GM21528 (cell line): ENCODE data around the gene HFM1.

ENCODE experiments used
- ATAC-seq: cut with Tn5 transposase; IDR thresholded peaks from one replicate; pipeline ENCODE4 v1.9.1; 2021; ENCODE audit warnings: mild to moderate bottlenecking, moderate library complexity; ENCODE audit not compliant: unreplicated experiment, low FRiP score

Gene HFM1

DNA sequence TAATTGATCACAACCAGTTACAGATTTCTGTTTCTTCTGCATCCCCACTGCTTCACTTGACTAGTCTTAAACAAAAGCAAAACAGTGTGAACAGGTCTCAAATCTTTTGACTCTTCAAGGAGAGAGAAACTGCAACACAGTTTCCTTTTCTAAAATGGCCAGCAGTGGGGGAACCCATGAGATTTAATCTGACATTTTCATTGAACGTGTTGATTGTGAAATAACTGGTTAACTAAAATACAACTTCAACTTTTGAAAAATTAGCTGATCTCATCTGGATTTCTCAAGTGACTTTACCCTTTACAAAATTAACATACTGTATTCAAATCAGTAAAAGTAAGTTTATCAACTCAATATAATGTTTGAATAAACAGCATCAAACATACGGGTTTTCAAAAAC is 143.0 kb downstream of the HFM1 start:
- no peak for ATAC-seq

DNA sequence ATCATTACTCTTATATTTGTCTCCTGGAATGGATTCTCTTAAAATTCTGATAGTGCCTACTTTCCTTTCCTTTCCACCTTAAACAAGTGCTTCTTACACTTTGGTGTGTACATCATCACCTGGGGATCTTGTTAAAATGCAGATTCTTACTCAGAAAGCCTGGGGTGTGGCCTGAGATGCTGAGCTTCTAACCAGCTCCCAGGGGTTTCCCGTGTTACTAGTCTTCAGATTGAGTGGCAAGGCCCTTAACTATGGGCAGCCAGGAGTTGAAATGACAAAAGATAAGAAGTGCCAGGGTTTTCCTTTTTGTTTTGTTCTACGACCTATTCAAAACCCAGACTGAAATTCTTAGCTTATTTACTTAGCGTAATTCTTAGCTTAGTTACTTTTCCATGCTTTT is 159.2 kb downstream of the HFM1 start:
- ATAC-seq, result no peak

DNA sequence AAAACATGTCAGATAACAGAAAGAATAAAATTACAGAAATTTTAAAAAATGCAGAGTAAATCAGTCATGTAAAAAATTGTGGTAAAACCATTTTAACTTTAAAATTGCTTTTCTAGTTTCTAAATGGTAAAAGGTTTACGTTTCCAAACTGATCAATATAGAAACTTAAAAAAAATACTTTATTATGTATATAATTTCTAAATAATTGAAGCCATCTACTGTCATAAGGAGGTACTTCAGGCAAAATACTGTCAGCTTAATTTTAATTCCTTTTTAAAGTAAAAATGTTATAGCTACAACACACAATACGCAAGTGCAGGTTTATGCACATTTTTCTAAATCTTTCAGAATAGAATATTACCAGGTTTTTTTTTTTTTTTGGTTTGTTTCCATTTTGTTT is 159.9 kb downstream of the HFM1 start:
- no peak for ATAC-seq

DNA sequence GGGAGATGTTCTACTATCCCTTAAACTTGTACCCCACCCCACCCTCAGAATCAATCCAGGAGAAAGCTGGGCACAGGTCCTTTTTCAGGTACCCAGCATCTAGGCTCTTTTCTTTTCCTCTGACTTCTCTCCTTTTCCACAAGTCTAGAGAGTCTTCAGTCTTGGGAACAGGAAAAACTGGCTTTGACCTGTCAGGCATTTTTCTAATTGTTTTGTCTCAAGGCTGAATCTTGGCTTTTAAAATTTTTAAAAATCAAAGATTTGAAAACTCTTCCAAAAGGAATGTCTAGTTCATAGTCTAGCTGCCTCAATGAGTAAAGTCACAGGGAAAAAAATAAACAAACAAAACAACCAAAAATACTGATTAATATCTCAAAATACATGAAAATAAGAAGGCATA is 161.5 kb downstream of the HFM1 start:
- ATAC-seq, result no peak

DNA sequence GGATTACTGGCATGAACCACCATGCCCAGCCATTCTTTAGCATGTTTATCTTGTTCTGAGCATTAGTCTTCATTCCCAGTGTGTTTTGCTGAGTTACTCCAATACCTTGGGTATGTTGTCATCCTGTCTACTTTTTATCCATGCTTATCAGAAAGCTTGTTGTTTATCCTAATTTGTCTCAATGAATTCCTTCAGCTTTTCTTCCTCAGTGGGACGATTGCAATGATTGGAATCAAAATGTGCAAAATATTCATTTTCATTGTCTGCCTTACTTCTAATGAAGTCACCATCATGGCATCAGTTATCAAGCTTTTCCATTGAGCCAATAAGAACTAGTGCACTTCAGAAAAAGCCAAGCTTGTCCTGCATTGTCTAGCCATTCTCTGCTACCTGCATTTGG is 170.5 kb downstream of the HFM1 start:
- no peak for ATAC-seq

DNA sequence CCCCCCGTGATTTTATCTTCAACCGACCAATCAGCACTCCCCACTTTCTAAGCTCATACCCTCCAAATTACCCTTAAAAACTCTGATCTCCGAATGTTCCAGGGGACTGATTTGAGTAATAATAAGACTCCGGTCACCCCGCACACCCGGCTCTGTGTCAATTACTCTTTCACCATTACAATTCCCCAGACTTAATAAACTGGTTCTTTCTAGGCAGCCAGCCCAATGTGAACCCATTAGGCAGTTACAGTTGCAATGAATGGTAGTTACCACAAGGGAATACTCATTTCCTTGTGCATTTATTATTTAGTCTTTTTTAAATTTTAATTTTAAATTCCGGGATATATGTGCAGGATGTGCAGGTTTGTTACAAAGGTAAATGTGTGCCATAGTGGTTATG is 177.9 kb downstream of the HFM1 start:
- ATAC-seq, result no peak

DNA sequence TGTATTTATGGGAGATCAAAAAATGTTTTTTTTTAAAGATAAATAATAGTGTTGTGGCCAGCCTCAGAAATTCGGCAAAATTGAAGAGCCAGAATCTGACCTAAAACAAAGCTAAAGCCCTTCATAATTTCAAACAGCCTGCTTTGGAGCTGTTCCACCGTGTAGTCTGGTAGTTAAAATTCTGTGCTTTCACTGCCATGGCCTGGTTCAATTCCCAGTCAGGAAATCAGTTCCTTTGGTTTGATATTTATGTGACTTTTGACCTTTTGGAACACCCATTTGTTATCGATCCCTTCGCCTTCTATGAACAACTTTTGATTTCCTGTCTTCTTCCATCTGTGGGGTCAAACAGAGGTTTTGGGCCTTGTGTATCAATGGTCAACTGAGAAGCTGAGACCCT is 179.8 kb downstream of the HFM1 start:
- ATAC-seq, result no peak

DNA sequence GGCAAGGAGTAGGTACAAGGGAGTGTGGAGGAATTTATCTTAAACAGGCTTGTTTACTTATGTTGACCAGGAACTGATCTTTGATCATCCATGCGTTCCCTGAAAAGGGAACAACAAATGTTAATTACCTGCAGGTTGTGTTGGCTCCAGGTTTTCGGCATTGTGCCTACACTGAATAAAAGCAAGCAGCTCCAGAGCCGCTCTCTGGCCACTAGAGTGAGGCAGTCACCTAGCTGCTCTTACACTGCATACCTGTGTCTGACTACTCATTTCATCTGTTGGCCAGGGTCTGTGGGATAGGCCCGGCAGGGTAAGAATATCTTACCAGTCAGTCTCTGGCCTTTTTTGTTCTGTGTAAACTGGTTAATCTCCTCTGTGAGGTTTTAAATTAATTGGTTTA is 183.6 kb downstream of the HFM1 start:
- ATAC-seq, result no peak

DNA sequence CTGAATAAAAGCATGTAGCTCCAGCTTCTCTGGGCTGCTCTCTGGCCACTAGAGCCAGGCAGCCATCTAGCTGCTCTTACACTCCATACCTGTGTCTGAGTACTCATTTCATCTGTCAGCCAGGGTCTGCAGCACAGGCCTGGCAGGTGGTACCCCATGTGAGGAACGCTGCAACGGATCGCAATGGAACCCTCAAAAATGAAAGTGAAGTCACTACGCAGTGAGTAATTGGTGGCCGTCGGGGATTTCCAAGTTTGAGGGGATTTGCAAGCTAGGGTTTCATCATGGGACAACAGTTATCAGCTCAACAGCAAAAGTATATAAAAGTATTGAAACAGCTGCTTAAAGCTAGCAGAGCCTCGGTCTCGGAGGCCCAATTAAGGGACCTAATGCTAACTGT is 186.7 kb downstream of the HFM1 start:
- no peak for ATAC-seq
